HG03521 (cell line): ENCODE data around the gene PMEPA1.
"Not testable (repeated sequence)": the region's sequence is repeated elsewhere in the genome, so short reads cannot be mapped to it uniquely, and the experiment has no call there.

Experiments used
- ATAC-seq: cut with Tn5 transposase; IDR thresholded peaks from one replicate; pipeline ENCODE4 v1.9.1; 2021; ENCODE audit warnings: mild to moderate bottlenecking, moderate library complexity; ENCODE audit not compliant: unreplicated experiment

PMEPA1 gene

GRCh38 chr20:57654363-57654997 is 55.3 kb downstream of the PMEPA1 start:
- peak; percentile 60 for ATAC-seq

DNA sequence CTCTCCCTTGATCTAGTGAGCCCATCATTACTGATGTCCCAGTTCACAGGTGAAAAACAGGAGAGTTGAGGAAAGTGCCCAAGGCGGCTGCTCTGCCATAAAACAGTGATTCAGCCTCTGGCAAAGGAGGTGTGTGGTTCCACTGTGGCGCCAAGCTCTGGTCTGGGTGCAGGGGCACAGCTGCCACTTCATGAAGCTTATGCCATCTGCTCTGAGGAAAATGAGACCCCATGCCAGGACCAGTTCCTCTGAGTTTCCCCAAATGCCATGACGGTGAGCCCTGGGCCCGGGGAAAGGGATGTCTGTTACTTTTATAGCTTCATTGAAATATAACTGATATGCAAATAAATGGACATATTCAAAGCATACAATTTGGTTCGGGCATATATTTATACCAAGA is 55.9 kb downstream of the PMEPA1 start:
- ATAC-seq = no peak

DNA sequence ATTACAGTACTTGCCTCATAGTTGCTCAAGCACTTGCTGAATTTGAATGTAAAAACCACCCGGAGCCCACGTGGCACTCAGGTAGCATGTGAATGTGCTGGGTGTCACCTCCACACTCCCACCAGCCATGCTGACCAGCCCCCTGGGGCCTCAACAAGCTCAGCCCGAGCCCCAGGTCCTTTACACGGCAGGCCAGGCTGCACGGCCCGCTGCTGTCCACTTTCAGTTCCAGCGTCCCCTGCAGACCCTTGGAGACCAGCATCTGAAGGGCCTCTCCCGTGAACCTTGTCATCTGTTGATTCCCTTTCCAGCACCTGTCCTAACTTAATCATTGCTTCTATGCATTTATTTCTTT is 56.3 kb downstream of the PMEPA1 start:
- ATAC-seq = no peak

GRCh38 chr20:57652606-57653545 is 56.9 kb downstream of the PMEPA1 start:
- no peak for ATAC-seq

- no peak for ATAC-seq
These were observed 57.8 kb downstream of the PMEPA1 start for GRCh38 chr20:57651881-57652605.

- ATAC-seq = no peak
These were observed 58.9 kb downstream of the PMEPA1 start for GRCh38 chr20:57650756-57651483.

DNA sequence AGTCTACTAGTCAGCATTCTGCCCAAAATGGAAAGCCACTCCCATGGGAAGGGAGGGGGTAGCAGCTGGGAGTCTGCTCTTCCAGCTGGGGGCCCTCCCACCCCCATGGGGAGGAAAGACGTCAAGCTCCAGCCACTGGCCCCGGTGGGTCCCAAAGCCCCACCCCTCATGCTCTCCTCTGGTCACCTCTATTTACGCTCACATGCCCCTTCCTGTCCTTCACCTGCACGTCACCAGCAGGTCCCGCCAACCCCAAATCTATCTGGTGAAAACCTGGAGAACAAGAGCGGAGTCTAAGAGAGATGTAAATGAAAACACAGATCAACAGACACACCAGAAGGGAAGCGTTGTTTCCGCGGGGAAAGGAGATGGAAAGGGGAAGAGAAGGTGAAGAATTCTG is 59.5 kb downstream of the PMEPA1 start:
- no peak for ATAC-seq

GRCh38 chr20:57649617-57650015 is 60.2 kb downstream of the PMEPA1 start:
- no peak for ATAC-seq

GRCh38 chr20:57648878-57649616 is 60.8 kb downstream of the PMEPA1 start:
- ATAC-seq = no peak

GRCh38 chr20:57647933-57648785 is 61.7 kb downstream of the PMEPA1 start:
- no peak for ATAC-seq

- no peak for ATAC-seq
These were observed 62.5 kb downstream of the PMEPA1 start for GRCh38 chr20:57647006-57647932.

GRCh38 chr20:57638895-57639236 is 70.9 kb downstream of the PMEPA1 start:
- no peak for ATAC-seq

DNA sequence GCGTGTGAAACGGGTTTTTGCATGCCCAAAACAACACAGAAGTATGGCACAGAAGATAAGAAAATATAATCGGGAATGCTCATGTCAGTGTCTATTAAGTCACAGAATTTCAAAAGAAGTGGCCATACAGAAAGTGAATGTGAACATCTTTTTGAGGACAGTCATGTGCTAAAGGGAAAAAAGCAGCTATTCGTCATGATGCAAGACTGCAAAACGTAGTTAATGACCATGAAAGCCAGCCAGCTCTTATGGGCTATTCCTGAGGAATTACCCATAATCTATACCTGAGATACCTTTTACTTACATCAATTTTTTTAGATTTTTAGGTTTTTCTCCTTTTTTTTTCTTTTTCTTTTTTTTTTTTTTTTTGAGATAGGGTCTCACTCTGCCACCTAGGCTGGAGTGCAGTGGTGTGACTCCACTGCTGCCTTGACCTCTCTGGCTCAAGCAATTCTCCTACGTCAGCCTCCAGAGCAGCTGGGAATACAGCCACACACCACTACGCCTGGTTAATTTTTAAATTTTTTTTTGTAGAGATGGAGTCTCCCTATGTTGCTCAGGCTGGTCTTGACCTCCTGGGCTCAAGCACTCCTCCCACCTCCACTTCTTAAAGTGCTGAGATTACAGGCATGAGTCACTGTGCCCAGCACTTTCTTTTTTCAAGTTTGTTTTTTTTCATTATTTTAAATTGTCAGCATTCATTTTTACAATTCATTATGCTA is 71.5 kb downstream of the PMEPA1 start:
- no peak for ATAC-seq

- ATAC-seq = no peak
These were observed 75.8 kb downstream of the PMEPA1 start for GRCh38 chr20:57633945-57634491.

- ATAC-seq = no peak
These were observed 77.5 kb downstream of the PMEPA1 start for GRCh38 chr20:57632286-57632685.

DNA sequence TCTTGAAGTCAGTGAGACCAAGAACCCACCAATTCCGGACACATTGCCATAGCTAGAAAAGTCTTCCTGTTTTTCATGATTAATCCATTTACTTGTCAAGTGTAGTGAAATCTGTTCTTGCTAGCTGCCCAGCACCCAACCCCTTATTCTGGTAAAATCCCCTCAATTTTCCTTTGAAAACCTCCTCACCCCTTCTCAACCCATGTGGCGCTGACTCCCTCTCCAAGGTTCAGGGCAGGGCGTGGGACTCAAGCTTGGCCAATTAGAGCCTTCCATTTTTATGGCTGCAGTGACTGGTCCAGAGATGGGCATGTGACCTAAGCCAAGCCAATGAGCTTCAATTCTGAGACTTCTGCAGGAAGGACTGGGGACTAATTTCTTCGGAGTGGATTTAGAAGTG is 79.8 kb downstream of the PMEPA1 start:
- no peak for ATAC-seq

- not testable (repeated sequence) for ATAC-seq
These were observed 80.3 kb downstream of the PMEPA1 start for GRCh38 chr20:57629491-57629901.

DNA sequence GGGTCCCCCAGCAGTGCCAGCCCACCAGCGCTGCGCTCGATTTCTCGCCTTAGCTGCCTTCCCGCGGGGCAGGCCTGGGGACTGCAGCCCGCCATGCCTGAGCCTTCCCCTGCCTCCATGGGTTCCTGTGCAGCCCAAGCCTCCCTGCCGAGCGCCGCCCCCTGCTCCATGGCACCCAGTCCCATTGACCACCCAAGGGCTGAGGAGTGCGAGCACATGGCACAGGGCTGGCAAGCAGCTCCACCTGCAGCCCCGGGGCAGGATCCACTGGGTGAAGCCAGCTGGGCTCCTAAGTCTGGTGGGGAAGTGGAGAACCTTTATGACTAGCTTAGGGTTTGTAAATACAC is 80.9 kb downstream of the PMEPA1 start:
- not testable (repeated sequence) for ATAC-seq
